Left hindlimb (tissue), 1 donor: Measurements from ENCODE around the gene REELD1.

ENCODE experiments used
- DNase-seq: peaks from one replicate; pipeline ENCODE4 v3.0.0-alpha.2; 2018

The REELD1 gene

DNA sequence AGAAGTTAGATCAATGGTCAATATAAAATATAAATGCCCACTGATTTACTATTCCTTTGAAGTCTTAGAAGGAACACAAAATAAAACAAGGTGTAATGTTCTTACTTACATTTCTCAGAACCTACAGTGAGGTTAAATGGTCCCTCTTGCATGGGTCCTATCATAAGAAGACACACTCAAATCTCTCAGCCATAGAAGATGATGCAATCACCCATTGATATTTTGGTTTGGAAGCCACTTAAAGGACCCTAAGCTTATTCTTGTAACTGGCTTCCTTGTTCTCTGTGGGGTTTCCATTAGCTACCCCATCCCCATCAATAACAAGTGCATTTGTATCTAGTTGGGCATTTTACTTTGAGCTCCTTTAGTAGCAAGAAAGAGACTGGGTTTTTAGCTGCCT lies 15.1 kb downstream of the REELD1 start:
- no peak for DNase-seq

GRCh38 chr4:146232131-146232722 lies 17.9 kb downstream of the REELD1 start:
- no peak for DNase-seq

DNA sequence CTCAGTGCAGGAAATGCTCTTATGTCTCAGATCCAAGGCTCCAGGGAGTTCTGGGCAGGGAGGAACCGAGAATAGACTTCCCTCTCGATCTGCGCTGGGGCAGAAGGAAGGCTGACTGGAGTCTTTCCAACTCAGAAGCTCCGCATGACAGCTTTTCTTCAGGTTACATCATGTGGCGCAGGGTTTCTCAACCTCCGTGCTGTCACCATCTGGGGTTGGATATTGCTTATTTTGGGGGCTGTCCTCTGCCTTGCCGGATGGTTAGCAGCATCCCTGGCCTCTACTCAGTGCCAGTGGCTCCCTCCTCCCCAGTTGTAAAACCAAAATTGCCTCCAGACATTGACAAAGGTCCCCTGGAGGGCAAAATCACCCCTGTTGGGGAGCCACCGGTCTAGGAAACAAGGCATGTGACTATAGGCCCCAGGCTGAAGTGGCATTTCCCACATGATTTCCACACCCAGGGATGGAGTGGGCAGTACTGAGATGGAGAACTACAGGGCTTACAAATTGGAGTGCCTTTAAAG lies 21.4 kb downstream of the REELD1 start:
- no peak for DNase-seq

- DNase-seq: no peak
Observed at GRCh38 chr4:146236216-146236615, 21.9 kb downstream of the REELD1 start.

DNA sequence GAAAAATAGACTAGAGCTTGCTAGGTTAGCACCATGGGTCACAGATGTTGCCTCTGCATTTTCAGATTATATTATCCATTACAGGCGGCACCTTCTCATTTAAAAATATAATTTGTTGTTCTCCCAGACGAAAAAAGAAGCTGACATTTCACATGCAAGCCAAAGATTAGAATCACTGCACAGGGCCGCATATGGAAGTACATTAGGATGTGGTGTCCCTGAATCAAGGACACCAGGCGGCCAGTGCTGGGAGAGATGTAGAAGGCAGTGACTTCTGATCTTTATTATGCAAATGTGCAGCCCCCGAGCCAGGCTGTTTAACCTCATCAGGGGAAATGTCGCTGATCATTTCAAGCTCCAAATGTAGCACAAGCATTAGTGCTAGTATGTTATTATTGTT lies 22.8 kb downstream of the REELD1 start:
- DNase-seq: no peak

GRCh38 chr4:146238107-146238506 lies 23.8 kb downstream of the REELD1 start:
- DNase-seq: no peak

- DNase-seq: no peak
Observed at GRCh38 chr4:146243141-146243882, 29.0 kb downstream of the REELD1 start.

DNA sequence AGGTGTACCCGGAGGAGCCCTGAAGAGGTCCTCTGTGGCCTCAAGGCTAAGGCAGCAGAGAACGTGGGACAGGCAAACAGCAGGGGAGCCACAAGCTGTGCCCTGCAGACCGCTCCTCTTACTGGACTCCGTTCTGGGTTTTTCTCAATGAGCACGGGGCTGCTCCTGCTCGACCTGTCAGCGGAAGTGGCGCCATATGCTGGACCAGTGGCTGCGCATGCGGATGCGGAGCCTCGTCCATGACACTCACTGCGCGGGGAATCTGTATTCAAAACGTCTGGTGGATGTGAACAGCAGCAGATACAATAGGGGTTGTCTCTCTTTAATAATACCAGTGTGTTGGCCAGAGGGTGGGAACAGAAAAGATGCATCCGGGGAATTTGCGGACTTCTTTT lies 29.5 kb downstream of the REELD1 start:
- DNase-seq: no peak

GRCh38 chr4:146244496-146244895 lies 30.2 kb downstream of the REELD1 start:
- no peak for DNase-seq

DNA sequence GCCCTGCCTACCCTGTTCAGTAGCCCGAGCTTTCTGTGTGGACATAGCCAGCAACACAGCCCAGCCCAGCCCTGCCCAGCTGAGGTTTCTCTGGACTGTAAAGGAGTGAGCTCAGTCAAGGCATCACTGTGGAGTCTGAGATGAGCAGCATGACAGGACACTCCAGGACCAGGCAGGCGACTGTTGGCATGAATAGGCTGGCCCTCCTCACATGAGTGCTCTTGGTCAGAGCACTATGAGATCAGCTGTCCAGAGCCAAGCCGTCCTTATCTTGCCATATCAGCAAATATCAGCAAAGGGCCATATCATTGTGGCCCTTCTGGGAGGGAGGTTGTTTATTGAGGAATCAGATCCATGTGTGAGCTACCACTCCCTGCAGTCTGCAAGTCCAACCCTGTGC lies 30.9 kb downstream of the REELD1 start:
- DNase-seq: no peak

GRCh38 chr4:146245850-146246249 lies 31.5 kb downstream of the REELD1 start:
- DNase-seq: no peak

DNA sequence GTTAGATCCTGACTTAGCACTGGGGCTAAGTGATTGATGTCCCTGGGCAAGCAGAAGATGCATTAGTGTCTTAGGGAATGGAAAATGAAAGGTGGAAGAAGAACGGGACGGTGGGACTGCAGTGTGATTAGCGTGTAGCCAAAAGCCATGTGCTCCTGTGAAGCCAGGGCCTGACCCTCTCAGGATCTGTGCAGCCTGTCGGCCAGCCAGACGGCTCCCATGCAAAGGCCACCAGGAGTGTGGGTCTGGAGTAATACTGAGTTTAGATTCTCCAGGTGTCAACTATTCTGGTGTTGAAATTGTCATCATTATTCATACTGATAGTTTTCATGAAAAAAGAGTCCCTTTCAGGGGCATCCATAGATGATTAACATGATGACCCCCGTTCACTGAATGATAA lies 32.0 kb downstream of the REELD1 start:
- DNase-seq: no peak

DNA sequence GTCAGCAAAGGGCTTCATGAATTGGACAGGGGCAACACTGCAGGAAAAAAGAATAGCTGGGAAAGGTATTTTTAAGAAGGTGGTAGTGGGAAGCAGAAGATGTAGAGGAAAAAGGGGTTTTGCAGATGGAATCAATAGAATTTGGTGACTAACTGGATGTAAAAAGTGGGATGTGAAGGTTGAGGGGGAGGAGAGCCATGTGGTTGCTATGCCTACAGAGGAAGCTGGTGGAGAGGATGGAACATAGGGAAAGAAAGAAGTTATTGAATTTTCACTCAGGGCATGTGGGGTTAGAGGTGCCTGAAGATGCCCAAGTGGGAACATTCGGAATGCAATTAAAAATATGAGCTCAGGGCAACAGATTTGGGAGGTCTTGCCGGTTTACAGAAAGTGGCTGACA lies 33.0 kb downstream of the REELD1 start:
- DNase-seq: no peak

DNA sequence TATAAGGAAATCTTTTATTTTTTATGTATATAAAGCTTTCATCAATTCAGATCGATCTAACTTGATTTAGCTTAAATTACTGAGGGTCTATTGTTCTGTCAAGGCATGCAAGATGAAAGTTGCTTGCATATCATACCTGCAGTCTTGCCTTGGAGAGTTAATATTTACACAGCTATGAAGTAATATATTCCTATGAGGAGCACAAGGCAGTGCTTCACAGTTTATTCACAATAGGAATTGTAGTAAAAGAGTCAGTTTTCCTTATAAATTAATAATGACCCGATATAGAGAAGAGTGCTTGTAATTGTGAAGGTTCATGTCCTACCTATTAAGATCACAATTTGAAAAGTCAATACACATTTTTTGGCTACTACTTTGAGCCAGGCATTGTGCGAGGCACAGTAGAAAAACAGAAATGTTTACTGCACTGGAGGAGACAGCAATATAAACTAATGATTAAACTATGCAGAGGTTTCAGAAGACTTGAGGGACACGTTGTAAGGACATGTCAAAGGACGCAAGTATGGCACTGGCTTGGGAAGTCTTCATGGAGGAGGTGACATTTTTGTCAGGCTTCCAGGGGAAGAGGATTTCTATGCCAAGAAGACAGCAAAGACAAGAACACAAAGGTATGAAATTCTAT lies 38.8 kb downstream of the REELD1 start:
- DNase-seq: no peak

- no peak for DNase-seq
Observed at GRCh38 chr4:146255463-146255862, 41.1 kb downstream of the REELD1 start.

GRCh38 chr4:146255874-146256273 lies 41.5 kb downstream of the REELD1 start:
- DNase-seq: no peak

DNA sequence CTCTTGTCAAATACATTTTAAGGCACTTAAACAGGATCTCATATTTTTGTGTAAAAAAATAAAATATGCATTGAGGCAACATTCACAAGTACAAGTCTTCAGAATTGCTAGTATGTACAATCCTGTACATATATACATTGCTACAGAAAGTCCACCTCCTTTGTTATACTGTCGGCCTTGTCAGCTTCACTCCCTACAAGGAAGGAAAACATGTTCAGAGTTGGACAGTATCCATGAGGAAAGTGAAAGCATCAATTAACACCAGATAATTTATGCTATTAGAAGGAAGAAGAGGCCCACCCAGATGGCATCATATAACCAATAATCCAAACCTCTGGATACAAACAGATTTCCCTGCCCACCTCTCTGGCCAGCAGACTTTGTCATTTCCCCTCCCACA lies 42.0 kb downstream of the REELD1 start:
- no peak for DNase-seq

- DNase-seq: no peak
Observed at GRCh38 chr4:146257511-146257910, 43.2 kb downstream of the REELD1 start.

DNA sequence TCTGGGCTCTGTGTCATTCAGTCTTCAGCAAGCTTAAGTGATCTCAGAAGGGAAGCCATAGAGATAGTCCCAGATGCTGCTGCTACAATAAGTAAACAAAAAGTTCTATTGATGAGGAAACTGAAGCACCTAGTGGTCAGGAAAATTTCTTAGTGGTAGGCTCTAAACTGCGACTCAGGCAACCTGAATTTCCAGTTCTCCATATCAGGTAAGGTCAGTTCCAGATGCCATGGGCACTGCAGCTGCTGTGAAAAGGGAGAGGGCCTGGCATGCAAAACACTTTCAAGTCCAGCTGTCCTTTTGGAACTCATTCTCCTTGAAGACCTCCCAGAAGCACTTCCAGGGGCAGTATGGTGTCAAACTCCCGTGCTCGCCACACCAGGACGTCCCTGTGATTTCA lies 46.2 kb downstream of the REELD1 start:
- DNase-seq: no peak

DNA sequence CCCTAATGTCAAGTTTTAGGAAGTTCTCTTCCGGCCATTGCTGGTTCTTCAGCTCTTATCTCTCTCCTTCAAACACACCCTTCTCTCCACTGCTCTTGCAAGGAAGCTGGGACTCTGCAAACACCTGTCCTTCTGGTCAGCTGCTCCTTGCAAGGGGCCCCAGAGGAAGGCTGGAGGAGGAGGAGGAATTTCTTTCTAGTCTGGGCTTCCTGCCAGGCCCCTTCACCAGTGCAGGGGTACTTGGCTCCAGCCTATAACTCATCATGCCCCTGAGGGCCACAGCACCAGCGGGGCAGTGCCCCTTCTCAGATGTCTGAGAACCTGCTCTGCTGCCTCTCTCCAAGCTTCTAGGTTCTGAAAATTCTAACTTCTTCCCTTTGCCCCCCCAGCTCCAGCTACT lies 46.7 kb downstream of the REELD1 start:
- DNase-seq: no peak

DNA sequence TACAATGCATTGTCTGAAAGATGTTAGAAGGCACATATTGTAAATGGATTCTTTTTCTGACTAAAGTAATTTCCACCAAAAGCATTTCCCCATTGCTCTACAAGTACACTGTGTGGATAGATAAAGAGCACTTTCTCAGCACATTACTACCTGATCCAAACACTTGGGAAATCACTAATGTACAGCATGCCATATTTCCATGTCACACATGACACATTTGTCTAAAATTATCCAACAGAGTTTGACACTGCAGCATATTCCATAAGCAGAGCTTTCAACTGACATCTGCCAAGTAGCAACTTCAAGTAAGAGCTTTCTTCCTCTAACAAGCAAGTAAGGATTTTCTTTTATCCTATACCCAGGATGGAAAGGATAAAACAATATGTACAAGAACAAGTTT lies 49.5 kb downstream of the REELD1 start:
- no peak for DNase-seq

GRCh38 chr4:146265950-146266490 lies 51.7 kb downstream of the REELD1 start:
- no peak for DNase-seq

DNA sequence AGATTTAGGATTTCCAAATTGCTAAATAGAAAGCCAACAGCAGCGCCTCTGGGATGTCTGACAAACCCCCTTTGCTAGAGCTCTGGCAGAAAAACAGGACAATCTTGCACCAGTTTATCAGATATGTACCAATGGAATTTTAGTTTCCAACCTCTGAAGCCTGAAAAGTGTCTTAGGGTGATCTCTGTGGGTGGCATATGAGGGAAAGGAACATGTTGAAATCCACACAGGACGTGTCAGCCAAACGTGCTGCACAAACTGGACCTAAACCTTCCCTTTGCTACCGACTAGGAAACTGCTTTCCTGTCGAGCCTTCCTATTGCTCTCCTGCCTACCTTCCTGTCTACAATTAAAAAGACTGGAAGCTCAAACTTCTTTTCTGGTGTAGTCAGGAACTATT lies 53.5 kb downstream of the REELD1 start:
- no peak for DNase-seq

DNA sequence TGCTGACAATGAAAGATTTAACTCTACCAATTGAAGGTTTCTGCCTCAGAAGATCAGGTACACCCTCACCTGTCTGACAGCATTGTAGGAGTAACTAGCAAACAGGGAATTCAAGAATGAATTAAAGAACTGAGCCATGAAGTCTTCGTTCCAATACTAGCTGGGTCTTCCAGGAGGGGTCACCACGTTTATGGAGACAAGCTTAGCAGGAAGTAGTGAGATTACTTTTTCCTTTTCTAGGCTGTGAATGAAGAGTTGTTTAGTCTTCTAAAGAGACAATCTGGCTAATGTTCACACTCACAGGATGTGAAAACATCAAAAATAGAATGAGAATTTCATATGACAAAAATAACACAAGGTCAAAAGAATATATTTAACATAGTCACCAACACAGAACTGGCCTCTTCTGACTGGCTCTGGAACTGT lies 54.9 kb downstream of the REELD1 start:
- DNase-seq: no peak
